ENCODE measurements around the gene PFKFB4.
"Not testable (repeated sequence)": the region's sequence is repeated elsewhere in the genome, so short reads cannot be mapped to it uniquely, and the experiment has no call there.

PFKFB4 gene

GRCh38 chr3:48558493-48559134 lies 2.0 kb upstream of the PFKFB4 start:
- no peak for DNase-seq (ENCODE audit: low read depth)

GRCh38 chr3:48555949-48556795 lies 431 bp downstream of the PFKFB4 start:
- DNase-seq (ENCODE audit: low read depth): no peak

- no peak for DNase-seq (ENCODE audit: low read depth)
Measured at GRCh38 chr3:48555231-48555948, 1.2 kb downstream of the PFKFB4 start.

- no peak for DNase-seq (ENCODE audit: low read depth)
Measured at GRCh38 chr3:48553886-48554845, 2.4 kb downstream of the PFKFB4 start.

- no peak for DNase-seq (ENCODE audit: low read depth)
Measured at GRCh38 chr3:48553361-48553760, 3.2 kb downstream of the PFKFB4 start.

GRCh38 chr3:48552111-48552951 lies 4.3 kb downstream of the PFKFB4 start:
- DNase-seq (ENCODE audit: low read depth): no peak

GRCh38 chr3:48551651-48552050 lies 5.0 kb downstream of the PFKFB4 start:
- DNase-seq (ENCODE audit: low read depth): not testable (repeated sequence)

GRCh38 chr3:48548729-48549705 lies 7.6 kb downstream of the PFKFB4 start:
- DNase-seq (ENCODE audit: low read depth): peak; percentile 64

GRCh38 chr3:48548126-48548525 lies 8.5 kb downstream of the PFKFB4 start:
- no peak for DNase-seq (ENCODE audit: low read depth)

GRCh38 chr3:48546203-48546829 lies 10.3 kb downstream of the PFKFB4 start:
- no peak for DNase-seq (ENCODE audit: low read depth)

- no peak for DNase-seq (ENCODE audit: low read depth)
Measured at GRCh38 chr3:48544141-48544540, 12.5 kb downstream of the PFKFB4 start.

- DNase-seq (ENCODE audit: low read depth): no peak
Measured at GRCh38 chr3:48543271-48543866, 13.2 kb downstream of the PFKFB4 start.

GRCh38 chr3:48538451-48538850 lies 18.2 kb downstream of the PFKFB4 start:
- no peak for DNase-seq (ENCODE audit: low read depth)

- DNase-seq (ENCODE audit: low read depth): no peak
Measured at GRCh38 chr3:48536785-48537184, 19.8 kb downstream of the PFKFB4 start.

GRCh38 chr3:48536116-48536515 lies 20.5 kb downstream of the PFKFB4 start:
- no peak for DNase-seq (ENCODE audit: low read depth)

- no peak for DNase-seq (ENCODE audit: low read depth)
Measured at GRCh38 chr3:48535578-48535977, 21.0 kb downstream of the PFKFB4 start.

GRCh38 chr3:48532977-48533337 lies 23.6 kb downstream of the PFKFB4 start:
- DNase-seq (ENCODE audit: low read depth): no peak

- no peak for DNase-seq (ENCODE audit: low read depth)
Measured at GRCh38 chr3:48532271-48532976, 24.2 kb downstream of the PFKFB4 start.
